G401.6 (cell line): Measurements from ENCODE around the gene ELOVL5.

Experiments used
- FAIRE-seq: peaks from 2 replicates; lab custom pipeline; 2012; peaks lifted over from hg19 to GRCh38; lab: Jason Lieb, UNC

The ELOVL5 gene

DNA sequence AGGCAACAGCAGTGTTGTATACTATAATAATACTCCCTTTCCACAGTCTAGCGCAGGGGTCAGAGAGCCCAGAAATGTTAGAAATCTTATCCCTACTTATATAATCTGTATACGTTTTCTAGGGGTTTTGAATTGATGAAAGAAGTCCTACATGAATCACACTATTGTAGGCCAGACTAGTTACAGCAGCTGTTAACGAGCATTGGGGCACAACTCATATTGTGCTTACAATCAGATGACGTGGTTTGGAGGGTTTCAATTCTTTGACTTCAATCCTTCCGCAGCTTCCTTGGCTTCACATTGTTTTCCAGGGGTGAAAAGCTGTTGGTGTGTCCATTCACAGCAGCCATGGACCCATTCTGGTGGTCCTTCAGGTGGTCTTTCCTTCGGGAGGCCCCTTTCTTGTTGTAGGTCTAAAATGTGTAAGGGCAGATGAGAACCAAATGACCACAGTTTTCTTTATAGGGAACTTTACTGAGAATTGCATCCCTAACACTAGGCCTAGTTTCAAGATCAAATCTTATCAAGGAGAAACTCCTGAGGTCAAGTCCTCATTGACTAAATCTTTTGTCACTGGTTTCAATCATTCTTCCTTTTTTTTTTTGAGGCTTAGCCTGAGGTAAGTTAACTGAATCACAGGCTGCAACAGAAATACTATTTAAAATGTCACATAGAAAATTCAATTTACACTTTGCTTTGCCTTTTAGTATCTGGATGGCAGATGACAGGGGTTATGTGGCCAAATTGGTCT lies 79.7 kb downstream of the ELOVL5 start:
- no peak for FAIRE-seq

DNA sequence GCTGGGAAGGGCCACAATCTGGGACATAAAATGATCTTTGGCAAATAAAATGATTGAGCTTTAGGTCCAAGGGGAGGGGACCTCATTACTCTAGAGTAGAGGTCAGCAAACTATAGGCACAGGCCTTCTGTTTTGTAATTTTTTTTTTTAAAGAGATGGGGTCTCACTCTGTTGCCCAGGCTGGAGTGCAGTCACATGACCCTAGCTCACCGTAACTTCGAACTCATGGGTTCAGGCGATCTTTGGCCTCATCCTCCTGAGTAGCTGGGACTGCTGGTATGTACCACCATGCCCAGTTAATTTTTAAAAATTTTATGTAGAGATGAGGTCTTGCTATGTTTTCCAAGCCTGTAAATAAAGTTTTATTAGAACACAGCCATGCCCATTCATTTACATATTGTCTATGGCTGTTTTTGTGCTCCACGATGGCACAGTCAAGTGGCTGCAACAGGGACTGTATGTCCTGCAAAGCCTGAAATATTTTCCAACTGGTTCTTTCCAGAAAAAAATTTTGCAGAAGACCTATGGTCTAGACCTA lies 82.1 kb downstream of the ELOVL5 start:
- no peak for FAIRE-seq

DNA sequence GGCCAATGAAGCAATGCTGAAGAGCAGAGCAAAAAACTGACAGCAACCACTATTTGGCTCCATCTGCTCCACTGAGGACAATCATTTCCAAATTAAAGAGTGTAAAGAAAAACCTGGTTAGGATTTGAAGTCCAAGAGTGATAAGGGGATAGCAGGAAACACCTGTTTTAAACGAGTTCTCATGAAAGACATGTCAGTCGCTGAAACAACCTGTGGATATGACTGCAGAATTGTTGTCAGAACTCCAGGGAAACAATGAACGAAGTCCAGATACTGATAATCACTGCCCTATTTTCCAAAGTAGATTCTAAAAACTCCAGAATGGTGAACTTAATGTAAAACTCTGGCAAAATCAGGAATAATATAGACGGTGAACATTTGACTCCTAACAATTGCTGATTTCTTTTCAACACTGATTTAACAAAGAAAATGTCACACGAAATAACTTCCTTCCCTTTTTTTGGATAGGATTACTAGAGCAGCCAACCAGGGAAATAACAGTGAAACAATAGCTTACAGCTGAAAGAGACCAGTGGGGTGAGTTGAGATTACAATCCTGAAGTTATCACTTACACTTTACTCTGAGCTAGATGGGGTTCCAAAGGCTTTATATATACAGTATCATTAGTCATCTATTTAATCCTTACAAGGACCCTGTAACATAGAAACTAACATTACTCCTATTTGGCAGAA lies 83.7 kb downstream of the ELOVL5 start:
- no peak for FAIRE-seq

DNA sequence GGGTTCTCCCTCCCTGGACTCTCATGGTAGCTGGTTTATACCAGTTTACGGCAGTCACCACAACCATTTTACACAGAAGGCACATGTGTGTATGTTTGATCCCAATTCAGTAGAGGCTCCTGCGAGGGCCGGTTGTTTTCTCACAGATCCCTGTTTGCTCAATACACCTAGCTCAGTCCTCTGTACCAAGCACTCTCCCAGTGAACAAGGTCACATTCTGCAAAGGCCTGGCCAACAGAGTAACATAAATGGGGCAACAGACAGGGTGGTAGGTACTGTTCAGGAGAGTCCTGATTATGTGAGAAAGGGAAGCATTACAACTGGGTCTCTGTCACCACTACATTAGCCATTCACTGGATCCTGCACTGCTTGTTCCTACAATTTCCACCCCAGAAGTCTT lies 84.4 kb downstream of the ELOVL5 start:
- no peak for FAIRE-seq

DNA sequence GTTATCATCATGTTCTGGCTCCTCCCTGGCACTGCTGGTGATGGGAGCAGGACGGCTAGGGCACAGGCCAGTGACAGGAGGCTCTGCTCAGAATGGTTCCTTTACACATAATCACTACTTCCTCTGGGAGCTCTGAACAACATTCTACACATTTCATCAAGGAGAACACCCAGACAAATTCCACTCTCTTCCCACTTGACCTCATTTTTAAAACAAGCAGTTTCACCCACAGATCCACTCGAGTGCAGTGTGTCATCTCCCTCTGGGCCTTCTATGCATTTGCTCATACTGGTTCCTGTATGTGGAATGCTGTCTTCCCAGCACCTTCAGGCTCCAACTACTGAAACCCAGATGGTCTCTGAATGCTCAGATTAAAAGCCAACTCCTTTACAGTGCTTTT lies 84.8 kb downstream of the ELOVL5 start:
- FAIRE-seq = no peak

DNA sequence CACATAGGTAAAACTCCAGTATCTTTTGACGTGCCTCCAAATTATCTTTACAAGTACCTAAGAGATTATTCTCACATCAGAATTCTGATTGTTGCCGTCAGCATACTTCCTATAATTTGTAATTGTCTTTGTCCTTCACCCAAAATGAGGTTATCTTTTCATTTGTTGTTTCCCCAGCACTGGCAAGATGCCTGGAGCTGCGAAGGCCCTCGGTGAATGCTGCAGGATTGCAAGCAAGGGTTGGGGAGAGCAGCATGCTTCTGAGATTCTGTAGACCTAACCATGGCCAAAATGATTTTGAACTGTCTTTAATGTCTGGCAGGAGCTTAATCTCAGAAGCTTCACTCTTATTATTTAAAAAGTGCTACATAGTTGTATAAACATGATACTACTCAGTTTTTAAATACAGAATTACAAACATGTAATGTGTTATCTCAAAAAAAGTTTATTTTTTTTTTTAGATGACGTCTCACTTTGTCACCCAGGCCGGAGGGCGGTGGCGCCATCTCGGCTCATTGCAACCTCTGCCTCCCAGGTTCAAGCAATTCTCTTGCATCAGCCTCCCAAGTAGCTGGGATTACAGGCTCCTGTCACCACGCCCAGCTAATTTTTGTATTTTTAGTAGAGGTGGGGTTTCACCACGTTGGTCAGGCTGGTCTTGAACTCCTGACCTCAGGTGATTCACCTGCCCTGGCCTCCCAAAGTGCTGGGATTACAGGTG lies 88.7 kb downstream of the ELOVL5 start:
- FAIRE-seq = no peak

DNA sequence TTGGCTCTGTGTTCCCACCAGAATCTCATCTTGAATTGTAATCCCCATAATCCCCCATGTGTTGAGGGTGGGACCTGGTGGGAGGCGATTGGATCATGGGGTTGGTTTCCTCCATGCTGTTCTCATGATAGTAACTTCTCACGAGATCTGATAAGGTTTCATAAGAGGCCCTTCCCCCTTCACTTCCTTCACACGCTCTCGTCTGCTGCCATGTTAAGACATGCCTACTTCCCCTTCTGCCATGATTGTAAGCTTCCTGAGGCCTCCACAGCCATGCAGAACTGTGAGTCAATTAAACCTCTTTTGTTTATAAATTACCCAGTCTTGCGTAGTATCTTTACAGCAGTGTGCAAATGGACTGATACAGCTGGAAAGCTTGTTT lies 90.0 kb downstream of the ELOVL5 start:
- FAIRE-seq = no peak

DNA sequence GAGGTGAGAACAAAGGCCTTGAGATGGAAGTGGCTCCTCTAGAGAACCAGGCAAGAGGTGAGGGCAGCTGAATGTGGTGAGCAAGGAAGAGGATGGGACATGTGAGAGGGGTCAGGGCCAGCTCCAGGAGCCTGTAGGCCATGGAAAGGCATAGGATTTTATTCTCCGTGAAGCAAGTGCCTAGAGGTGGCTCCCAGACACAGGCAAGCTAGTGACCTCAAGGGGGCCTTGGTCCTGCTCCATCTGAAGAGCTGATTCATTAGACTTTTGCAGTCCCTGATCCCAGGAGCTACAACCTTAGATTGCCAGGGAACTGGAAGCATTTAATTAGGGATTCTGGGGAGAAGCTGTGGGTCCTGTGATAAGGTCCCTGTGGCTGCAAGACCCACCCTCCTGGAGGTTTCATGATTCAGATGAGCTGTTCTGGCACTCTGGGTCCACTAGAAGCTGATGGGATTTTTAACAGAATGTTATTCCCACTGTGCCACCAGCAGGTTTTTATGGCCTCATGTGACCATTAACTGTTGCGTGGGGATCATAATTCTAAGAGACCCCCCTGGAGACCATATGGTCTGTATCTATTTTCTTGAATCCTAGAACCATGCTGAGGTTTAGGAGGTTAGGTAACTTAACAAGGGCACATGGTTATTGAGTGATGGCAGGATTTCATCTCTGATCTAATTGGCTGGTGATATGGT lies 90.5 kb downstream of the ELOVL5 start:
- no peak for FAIRE-seq

DNA sequence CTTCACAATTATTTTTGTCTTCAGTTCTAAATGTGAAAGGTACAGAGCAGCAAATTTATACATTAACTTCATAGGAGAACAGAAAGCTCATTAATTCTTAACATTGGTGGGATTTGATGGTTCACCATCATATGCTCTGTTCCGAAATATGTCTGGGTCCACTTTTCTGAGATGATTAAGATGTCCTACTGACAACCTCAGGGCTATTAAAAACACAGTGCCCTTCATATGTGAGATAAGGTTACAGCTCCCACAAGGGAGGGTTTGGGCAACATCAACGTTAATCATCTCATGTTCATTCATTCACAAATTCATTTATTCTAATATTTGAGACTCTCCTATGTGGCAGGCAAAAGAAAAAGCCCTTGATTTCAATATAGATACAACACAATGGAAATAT lies 91.2 kb downstream of the ELOVL5 start:
- FAIRE-seq = no peak

DNA sequence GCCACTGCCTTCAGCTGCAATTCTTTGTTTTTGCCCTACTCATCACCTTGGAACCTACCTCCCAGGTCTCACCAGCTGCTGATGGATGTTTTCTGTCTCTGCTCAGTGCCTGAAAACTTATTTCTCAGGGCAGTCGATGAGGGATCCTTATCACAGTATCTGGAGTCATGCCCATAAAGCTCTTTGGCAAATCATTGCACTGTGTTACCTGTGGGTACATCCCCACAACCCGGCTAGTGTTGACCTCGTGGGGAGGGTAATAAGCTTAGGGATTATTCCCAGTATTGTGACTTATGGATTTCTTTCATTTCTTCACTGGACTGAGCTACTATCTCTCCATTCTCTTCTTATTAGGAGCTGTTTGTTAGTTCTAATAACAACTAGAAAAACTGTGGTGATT lies 91.7 kb downstream of the ELOVL5 start:
- no peak for FAIRE-seq

DNA sequence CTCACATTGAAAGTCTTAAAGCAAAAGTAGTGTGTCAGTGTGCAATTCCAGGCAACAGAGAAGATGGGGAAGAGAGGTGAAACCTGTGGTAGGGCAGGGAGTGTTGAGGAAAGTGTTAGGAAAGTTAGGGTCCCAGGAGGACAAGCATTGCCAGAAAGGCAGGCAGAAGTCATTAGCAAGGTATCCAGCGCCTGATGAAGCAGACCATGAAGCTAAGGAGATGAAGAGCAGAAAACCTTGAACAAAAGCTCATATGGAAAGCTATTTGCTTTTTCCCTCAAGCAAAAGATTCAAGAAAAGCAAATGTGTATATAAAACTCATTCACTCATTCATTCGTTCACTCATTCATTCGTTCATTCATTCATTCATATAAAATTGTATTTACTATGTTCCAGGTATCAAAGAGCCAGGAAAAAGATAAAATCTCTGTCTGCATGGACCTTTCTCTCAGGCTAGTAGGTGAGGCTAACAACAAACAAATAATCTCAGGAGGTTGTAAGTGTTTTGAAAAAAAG lies 96.5 kb downstream of the ELOVL5 start:
- FAIRE-seq = no peak

DNA sequence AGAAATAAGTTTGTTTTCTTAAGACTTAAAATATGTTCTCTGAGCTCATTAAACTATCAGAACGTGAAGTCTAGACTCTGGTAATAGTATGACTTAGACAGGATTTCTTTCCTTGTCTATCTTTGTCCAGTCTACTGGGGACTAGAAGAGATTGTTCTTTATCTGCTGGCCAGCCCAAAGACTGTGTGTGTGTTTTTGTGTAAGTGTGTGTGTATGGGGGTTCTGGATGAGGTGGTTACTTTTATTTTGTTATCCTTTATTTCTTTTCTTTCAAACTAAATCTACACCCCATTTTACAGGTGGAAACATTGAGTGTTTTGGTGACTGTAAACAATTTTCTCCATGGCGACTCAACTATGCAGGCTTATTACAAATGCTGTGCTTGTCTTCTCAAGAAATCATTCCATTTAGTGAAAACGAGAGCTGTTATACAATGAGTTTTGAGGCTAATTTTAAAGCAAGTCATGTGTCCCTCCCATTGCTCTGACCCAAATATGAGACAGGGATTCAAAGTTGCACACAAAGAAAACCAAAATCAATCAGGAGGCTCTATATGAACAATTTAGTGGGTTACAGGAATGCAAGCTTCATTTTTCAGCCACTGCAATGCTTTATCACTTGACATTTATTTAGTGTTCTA lies 97.6 kb downstream of the ELOVL5 start:
- FAIRE-seq = no peak

DNA sequence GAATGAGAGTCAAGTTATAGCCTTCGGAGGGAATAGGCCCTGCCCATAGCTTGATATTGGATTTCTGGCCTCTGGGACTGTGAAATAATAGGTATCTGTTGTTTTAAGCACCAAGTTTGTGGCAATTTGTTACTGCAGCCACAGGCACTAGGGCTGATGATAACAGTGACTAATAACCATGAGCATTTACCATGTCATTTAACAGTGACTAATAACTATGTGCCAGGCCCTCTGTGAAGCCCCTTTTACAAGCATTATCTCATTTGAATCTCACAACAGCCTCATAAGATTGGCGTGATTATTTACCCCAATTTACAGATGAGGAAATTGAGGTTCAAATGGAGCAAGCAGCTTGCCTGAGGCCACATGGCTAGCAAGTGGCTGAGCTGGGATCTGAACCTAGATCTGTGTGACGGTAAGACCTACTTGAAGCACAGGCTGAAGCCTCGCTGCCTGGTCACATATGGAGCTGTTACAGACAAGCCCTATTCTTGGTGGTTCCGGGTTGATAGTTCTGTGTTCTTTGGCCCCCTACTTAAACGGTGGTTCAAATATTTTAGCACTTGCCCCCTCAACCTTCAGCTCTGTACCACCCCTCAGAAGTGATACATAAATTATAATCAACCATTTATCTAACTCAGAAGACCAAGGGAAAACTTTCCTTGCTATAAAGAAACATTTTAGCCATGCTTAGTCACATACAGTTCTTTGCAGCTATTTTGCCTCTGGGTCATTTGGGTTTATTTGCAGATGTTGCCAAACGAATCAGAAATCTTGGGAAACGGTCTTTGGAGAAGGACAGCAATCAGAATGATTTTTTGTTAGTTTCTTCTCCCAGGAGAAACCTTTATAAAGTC lies 98.3 kb downstream of the ELOVL5 start:
- no peak for FAIRE-seq

DNA sequence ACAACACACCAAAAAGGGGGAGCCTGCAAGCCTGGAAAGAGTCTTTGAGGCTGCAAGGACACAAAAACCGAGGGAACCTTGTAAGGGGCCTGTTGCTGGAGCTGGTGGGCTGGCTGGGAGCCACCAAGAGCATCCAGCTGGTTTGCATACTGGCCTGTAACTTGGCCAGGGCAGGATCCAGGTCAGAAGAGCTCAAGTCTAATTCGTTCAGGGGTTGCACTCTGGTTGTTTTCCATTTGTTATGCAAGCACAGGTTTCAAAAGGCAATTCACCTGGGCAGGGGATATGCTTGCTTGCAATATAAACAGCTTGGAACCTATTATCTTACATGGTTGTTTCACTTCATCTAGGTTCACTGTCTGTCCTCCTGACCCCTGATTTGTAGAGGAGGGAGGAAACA lies 101.8 kb downstream of the ELOVL5 start:
- FAIRE-seq = no peak

DNA sequence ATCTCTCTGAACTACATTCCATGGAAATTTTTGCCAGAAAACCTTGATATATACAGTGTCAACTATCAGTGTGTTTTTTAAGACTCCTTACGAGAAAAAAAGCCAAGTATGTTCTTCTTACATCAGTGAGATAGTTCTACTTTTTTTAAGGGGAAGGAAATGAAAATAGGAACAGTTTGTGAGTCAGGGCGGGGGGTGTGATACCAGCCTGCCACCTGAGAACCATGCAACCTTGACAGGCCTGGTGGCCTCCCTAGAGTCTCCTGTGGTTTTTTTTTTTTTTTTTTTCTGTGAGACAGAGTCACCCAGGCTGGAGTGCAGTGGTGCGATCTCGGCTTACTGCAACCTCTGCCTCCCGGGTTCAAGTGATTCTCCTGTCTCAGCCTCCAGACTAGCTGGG lies 103.8 kb downstream of the ELOVL5 start:
- FAIRE-seq = no peak

DNA sequence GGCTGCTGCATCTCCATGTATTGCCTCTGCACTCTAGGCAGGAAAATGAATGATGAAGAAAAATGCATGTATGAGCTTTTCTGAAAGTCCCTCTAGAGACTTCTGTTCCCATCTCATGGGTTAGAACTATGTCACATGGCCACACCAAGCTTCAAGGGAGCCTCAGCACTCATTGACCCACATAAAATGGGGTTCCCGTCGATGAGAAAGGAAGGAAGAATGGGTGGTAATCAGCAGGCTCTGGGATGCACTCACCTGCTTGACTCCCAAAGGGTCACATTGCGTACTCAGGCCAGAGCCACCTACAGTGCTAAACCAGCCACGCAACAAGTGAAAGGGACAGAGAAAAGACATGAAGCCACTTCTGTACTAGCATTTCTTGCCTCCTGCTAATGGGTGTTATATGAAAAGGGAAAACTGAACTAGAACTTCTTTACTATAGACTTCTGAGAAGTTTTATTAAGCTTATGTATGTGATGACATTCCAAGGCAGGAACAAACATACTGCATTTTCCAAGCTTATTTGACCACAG lies 104.3 kb downstream of the ELOVL5 start:
- no peak for FAIRE-seq

DNA sequence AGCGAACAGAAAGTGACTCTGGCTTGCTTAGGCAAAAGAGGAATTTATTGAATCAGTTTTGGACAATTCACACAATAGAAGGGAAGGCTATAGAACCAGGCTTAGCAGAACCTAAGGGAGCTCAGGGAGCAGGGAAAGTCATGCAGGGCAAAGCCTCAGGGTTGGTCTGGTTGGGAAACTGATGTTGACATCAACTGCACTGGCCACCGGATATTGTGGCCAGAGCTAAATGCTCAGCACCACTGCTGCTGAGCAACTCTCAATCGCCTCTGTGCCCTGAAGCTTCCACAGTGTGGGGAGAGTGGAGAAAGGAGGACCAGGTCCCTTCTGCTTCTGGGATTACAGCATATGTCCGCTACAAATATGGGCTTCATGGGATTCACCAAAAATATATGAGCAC lies 106.8 kb downstream of the ELOVL5 start:
- no peak for FAIRE-seq

DNA sequence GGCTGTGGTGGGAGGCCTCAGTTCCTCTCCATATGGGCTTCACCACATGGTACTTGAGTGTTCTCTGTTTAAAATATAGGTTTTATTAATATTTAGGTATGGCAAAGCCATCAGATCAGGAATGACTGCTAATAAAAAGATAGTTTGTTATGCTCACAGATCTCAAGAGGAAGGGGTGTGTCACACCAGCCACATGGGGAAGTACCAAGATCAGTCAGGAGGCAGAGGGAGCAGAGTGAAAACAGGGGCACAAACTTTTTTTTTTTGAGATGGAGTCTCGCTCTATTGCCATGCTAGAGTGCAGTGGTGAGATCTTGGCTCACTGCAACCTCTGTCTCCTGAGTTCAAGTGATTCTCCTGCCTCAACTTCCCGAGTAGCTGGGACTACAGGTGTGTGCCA lies 108.0 kb downstream of the ELOVL5 start:
- FAIRE-seq = no peak

DNA sequence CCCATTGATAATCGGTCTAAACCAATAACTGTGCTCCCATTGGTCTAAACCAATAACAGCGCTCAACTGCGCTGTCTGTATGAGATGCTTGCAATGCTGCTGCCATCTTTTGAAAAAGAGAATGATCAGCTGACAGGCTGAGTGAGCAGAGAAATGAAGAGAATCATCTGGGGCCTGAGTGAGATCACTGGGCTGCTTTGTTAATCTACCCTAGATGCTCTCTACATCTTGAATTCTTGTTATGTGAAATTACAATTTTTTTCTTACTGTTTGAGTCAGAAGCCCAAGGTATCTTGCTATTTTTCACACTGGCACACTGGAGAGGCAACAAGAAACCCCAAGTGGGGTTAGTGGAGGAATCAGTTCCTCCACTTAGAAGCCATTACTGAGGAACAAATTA lies 108.6 kb downstream of the ELOVL5 start:
- FAIRE-seq = no peak

DNA sequence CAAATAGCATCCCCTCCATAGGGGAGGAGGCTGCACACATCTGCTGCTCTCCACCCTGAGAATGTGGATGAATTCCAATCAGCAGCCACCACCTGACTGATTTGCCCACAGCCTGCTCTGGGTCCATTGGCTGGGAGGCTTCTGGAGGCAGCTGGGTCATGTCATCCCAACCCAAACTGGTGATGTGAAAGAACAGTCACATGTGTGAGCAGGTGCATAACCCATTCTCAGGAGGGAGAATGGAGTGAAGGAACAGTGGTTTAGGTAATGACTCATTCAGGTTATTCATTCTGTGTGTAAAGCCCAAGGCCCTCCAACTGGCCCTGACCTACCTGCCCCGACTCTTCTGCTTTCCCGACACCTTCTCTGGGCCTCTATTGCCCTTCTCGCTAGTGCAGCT lies 109.2 kb downstream of the ELOVL5 start:
- FAIRE-seq = no peak

DNA sequence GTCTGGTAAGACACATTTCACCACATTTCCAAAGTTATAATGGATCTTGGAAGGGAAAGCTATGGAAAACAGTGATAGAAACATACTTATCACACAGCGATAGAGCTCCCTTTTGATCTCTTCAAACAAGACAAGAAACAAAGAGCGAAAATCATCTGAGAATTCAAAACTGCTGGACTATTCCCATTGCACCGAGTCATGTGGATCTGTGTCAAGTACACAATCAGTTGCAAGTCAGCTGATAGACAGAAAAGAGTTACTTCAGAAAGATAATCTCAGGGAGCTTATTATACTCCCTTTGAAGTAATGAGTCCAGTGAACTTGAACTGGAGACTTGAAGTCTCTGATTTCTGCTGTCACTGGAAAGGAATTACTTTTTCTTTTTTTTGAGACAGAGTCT lies 110.4 kb downstream of the ELOVL5 start:
- no peak for FAIRE-seq
